WERI-Rb-1 (cell line): ENCODE measurements around the gene JPH2.

Experiments
- DNase-seq: peaks from one replicate; pipeline ENCODE4 v3.0.0-alpha.2; 2020
- H3K27ac ChIP-seq: fragments of 250-450 bp; sonication (Bioruptor Pico); 2 replicates; pipeline ENCODE4 v1.5.1; 2020; ENCODE audit warnings: mild to moderate bottlenecking, moderate library complexity
- H3K27me3 ChIP-seq: fragments of 250-450 bp; sonication (Bioruptor Pico); 2 replicates; pipeline ENCODE4 v1.5.1; 2021; ENCODE audit warnings: mild to moderate bottlenecking, low read depth, moderate library complexity; ENCODE audit not compliant: insufficient read depth, severe bottlenecking
- H3K36me3 ChIP-seq: fragments of 250-450 bp; sonication (Bioruptor Pico); 2 replicates; pipeline ENCODE4 v1.5.1; 2020; ENCODE audit warnings: mild to moderate bottlenecking, moderate library complexity
- H3K4me3 ChIP-seq: 2 replicates; pipeline ENCODE4 v1.5.1; 2011; ENCODE audit warnings: low read depth, mild to moderate bottlenecking, control low read depth, low read length
- H3K9me3 ChIP-seq: fragments of 250-450 bp; sonication (Bioruptor Pico); 2 replicates; pipeline ENCODE4 v1.5.1; 2021; ENCODE audit warnings: mild to moderate bottlenecking, moderate library complexity; ENCODE audit not compliant: severe bottlenecking
- CTCF ChIP-seq: IDR thresholded peaks from 2 replicates; pipeline ENCODE4 v1.5.1; 2011; ENCODE audit warnings: low read depth, mild to moderate bottlenecking, control low read depth, inconsistent platforms, low read length

The JPH2 gene

DNA sequence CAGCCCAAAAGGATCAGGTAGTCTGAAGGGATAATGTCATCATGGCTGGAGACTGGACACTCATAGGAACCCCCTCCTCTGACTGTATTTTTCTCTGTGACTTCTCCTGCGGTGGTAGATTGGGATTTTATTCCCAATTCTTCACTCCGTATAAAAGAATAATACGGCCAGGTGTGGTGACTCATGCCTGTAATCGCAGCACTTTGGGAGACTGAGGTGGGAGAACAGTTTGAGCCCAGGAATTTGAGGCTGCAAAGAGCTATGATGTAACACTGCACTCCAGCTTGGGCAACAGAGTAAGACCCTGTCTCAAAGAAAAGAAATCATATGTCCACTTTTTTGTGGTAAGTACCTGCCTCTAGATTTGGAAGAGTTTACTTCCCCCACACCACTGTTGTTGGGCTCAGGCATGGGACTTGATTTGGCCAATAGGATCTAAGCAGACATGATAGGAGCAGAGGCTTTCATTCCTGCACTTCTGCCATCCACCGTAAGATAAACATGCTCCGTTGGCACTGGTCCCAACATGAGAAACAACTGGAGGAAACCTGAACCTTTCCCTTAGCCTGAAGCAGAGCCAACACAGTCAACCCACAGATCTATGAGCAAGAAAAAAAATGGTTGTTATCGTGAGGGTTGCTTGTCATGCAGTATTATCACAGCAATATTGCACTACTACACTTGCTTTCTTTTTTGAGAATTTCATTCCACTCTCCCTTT is 82.0 kb downstream of the JPH2 start:
- Histone ChIP-seq H3K4me3 (no peak overlapping the region), H3K27ac (no peak overlapping the region), H3K36me3 (no peaks in the 10 kb centered on the region), H3K27me3 (peaks cover 23% of the 10 kb centered on the region), H3K9me3 (peaks cover 13% of the 10 kb centered on the region)
- TF ChIP-seq CTCF: no peak
- DNase-seq: no peak

GRCh38 chr20:44102582-44102981 is 84.4 kb downstream of the JPH2 start:
- peaks cover 6% of the 10 kb centered on the region for H3K9me3 ChIP-seq
- H3K27me3 ChIP-seq: peaks cover 19% of the 10 kb centered on the region
- no peak overlapping the region for H3K4me3 ChIP-seq
- no peaks in the 10 kb centered on the region for H3K36me3 ChIP-seq
- no peak for DNase-seq
- H3K27ac ChIP-seq: no peak overlapping the region
- TF ChIP-seq CTCF: no peak

GRCh38 chr20:44099832-44100231 is 87.2 kb downstream of the JPH2 start:
- no peak for DNase-seq
- Histone ChIP-seq H3K27me3 (peaks cover 5% of the 10 kb centered on the region), H3K4me3 (no peak overlapping the region), H3K27ac (no peak overlapping the region), H3K9me3 (peaks cover 3% of the 10 kb centered on the region), H3K36me3 (no peaks in the 10 kb centered on the region)
- TF ChIP-seq CTCF: no peak

DNA sequence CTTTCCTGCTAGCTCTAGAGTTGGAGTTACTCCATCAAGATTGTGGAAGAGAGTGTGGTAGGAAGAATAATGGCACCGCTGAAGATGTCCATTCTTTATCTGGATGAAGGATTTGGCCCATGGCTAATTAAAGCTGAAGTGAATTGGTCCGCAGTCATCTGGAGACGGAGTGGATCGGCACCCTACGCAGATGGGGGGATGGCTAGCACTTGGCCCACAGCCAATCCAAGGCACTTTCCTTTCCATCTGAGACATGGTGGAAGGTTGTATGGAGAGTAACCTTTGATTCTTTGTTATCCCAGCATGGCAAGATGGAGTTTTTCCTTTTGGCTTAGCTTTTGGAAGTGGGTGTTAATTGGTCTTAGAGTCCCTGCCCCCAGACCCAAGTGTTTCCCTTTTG is 88.3 kb downstream of the JPH2 start:
- peaks cover 3% of the 10 kb centered on the region for H3K9me3 ChIP-seq
- H3K27me3 ChIP-seq: no peaks in the 10 kb centered on the region
- H3K27ac ChIP-seq: no peak overlapping the region
- H3K36me3 ChIP-seq: no peaks in the 10 kb centered on the region
- H3K4me3 ChIP-seq: no peak overlapping the region
- TF ChIP-seq CTCF: no peak
- no peak for DNase-seq

DNA sequence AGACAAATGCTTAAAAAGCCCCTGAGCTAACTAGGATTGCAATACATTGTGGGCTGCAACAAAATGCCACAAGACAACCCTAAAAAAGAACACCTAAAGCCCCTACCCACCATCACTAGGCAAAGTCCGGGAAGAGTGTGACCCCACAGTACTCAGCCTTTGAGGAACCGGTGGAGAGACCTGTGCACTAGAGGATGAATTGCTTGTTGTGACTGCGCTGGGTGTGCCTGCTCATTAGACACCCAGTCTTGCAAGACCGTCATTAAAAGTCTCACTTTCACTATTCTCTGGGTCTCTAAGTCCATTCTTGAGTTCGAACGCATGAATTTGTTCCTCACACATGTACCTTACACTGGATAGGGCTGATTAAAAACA is 88.7 kb downstream of the JPH2 start:
- no peaks in the 10 kb centered on the region for H3K36me3 ChIP-seq
- no peak overlapping the region for H3K4me3 ChIP-seq
- no peaks in the 10 kb centered on the region for H3K27me3 ChIP-seq
- no peak for TF ChIP-seq CTCF
- H3K9me3 ChIP-seq: peaks cover 3% of the 10 kb centered on the region
- H3K27ac ChIP-seq: no peak overlapping the region
- no peak for DNase-seq
